HepG2 (cell line): ENCODE data around the gene CFAP221. TPM values are rescaled to one million over a fixed set of nuclear protein-coding genes. Genes with fewer than 3 reads are reported as not detected.

Experiments used
- ATAC-seq: fragments of 200-7000 bp; cut with Tn5 transposase; 3 replicates; pipeline ENCODE4 v1.9.1; 2020; ENCODE audit warnings: mild to moderate bottlenecking, moderate library complexity
- BruUV-seq: library from RNA; stranded (reverse); fragments of 400-500 nt; replicated peaks from 2 replicates; lab custom pipeline; 2021; lab: Mats Ljungman, UMichigan
- CTCF ChIA-PET: fragments of 300-600 bp; formaldehyde crosslinking; extraction: SDS; loops from one replicate; lab custom pipeline; 2021; ENCODE audit warnings: low total read pairs, inconsistent platforms, low intra/inter-chr PET ratio; lab: Yijun Ruan, JAX
- POLR2A ChIA-PET: fragments of 350-600 bp; sonication (Branson Sonifier 250); formaldehyde crosslinking; loops from one replicate; lab custom pipeline; 2020; ENCODE audit warnings: antibody characterized with exemption, inconsistent platforms; lab: Yijun Ruan, JAX
- DNase-seq: peaks from one replicate; pipeline ENCODE4 v3.0.0-alpha.2; 2015; ENCODE audit warnings: low spot score
- FAIRE-seq: peaks from 3 replicates; lab custom pipeline; 2011; peaks lifted over from hg19 to GRCh38; lab: Jason Lieb, UNC
- H2AFZ ChIP-seq: one replicate; pipeline ENCODE4 v1.6.1; 2011; ENCODE audit warnings: low read length, inconsistent platforms
- H3K27ac ChIP-seq: fragments of 300-600 bp; 3 replicates; pipeline ENCODE4 v1.8.0; 2011; ENCODE audit warnings: mixed run types, mild to moderate bottlenecking, mixed read lengths, low read length, inconsistent platforms; ENCODE audit not compliant: insufficient read depth; ENCODE audit errors: extremely low read length
- H3K27me3 ChIP-seq, 2 experiments: fragments of 200-600 bp in 1 of 2; 2 replicates in 1 of 2; 3 replicates in 1 of 2; pipeline versions ENCODE4 v1.6.0 to v1.8.0; 2011; ENCODE audit warnings: low read length in 2 of 2, mild to moderate bottlenecking in 2 of 2, moderate library complexity in 2 of 2, inconsistent platforms in 1 of 2; ENCODE audit not compliant: insufficient read depth in 2 of 2, control insufficient read depth in 1 of 2
- H3K36me3 ChIP-seq, 2 experiments: fragments of 200-600 bp in 1 of 2; replicated peaks in 1 of 2; 2 replicates in 1 of 2; 3 replicates in 1 of 2; pipeline versions ENCODE4 v1.5.1 to v1.8.0; 2011; ENCODE audit warnings: low read length in 2 of 2, inconsistent platforms in 1 of 2; ENCODE audit not compliant: insufficient read depth in 2 of 2, control insufficient read depth in 1 of 2
- H3K4me1 ChIP-seq: 2 replicates; pipeline ENCODE4 v1.5.1; 2012; ENCODE audit warnings: low read length, inconsistent platforms; ENCODE audit not compliant: insufficient read depth
- H3K4me2 ChIP-seq: 2 replicates; pipeline ENCODE4 v1.6.0; 2011; ENCODE audit warnings: low read depth, low read length, inconsistent platforms
- H3K4me3 ChIP-seq, 3 experiments: fragments of 200-600 bp in 1 of 3; sonication (generic), shearing (Covaris generic) in 1 of 3; replicated peaks in 1 of 3; 2 replicates each; pipeline ENCODE4 v1.5.1; 2011 to 2016; ENCODE audit warnings: low read length in 3 of 3, inconsistent platforms in 2 of 3, low read depth in 2 of 3, mild to moderate bottlenecking in 2 of 3, control low read depth in 1 of 3, mixed read lengths in 1 of 3; ENCODE audit not compliant: insufficient read depth in 1 of 3
- H3K79me2 ChIP-seq: one replicate; pipeline ENCODE4 v1.6.1; 2011; ENCODE audit warnings: low read length, inconsistent platforms; ENCODE audit not compliant: insufficient read depth
- H3K9ac ChIP-seq: 2 replicates; pipeline ENCODE4 v1.6.0; 2011; ENCODE audit warnings: mild to moderate bottlenecking, low read depth, low read length, inconsistent platforms; ENCODE audit not compliant: insufficient read depth
- H3K9me3 ChIP-seq: 2 replicates; pipeline ENCODE4 v1.5.1; 2012; ENCODE audit warnings: mild to moderate bottlenecking, low read length
- H4K20me1 ChIP-seq: 2 replicates; pipeline ENCODE4 v1.6.0; 2011; ENCODE audit warnings: inconsistent platforms, mild to moderate bottlenecking, low read length, moderate library complexity; ENCODE audit not compliant: insufficient read depth
- BORCS8-MEF2B ChIP-seq: sonication (generic); formaldehyde crosslinking; IDR thresholded peaks from 2 replicates; pipeline ENCODE4 v1.8.0; 2022; ENCODE audit warnings: mild to moderate bottlenecking, missing genetic modification reagents
- HES4 ChIP-seq: sonication (generic); formaldehyde crosslinking; IDR thresholded peaks from 2 replicates; pipeline ENCODE4 v1.9.0; 2021; ENCODE audit warnings: mild to moderate bottlenecking, missing genetic modification reagents, borderline replicate concordance
- TFE3 ChIP-seq: IDR thresholded peaks from 2 replicates; pipeline ENCODE4 v1.6.1; 2016
- ZFP41 ChIP-seq: sonication (generic); formaldehyde crosslinking; IDR thresholded peaks from 2 replicates; pipeline ENCODE4 v1.4.0; 2020; ENCODE audit warnings: mild to moderate bottlenecking, missing genetic modification reagents, borderline replicate concordance
- ZNF280D ChIP-seq: sonication (generic); formaldehyde crosslinking; IDR thresholded peaks from 2 replicates; pipeline ENCODE4 v1.5.1; 2020; ENCODE audit warnings: mild to moderate bottlenecking, missing genetic modification reagents
- WGBS: methylation state at CpG from one replicate; pipeline ENCODE4 v1.1.6; 2017; ENCODE audit warnings: low lambda C conversion rate; 5-methylcytosine and 5-hydroxymethylcytosine counted together
- in situ Hi-C: cut with HindIII; loops from 2 replicates; pipeline ENCODE4 v1.10.0; 2017; ENCODE audit warnings: low pct_unique_long_range_greater_than_20kb; ENCODE audit not compliant: extremely low pct_ligation_motif_present
- intact Hi-C: fragments of 100-400 bp; cut with micrococcal nuclease; formaldehyde crosslinking; loops from one replicate; pipeline ENCODE4 v1.10.0; 2022; ENCODE audit not compliant: unreplicated experiment
- polyA plus RNA-seq, 8 experiments: library from polyadenylated mRNA; depleted of rRNA in 3 of 8; stranded (reverse) in 7 of 8; unstranded in 1 of 8; fragments of >200 nt; fragmentation: Illumina TruSeq in 4 of 8; extraction: Trizol in 4 of 8; gene quantifications; 2 replicates each; pipeline versions ENCODE4 v1.2.1 to v1.2.3, GENCODE V29; 2011 to 2016; ENCODE audit warnings: low read depth in 4 of 8, missing spikeins in 1 of 8, mixed read lengths in 1 of 8; ENCODE audit not compliant: insufficient read depth in 1 of 8
- total RNA-seq, 5 experiments: library from RNA; depleted of rRNA; stranded (reverse); fragments of >200 nt; fragmentation: Illumina TruSeq; extraction: Trizol; gene quantifications; 2 replicates each; pipeline ENCODE4 v1.2.3, GENCODE V29; 2016; ENCODE audit warnings: low read depth in 1 of 5
- TF ChIP-seq, protein P1 (sequence below): sonication (generic); formaldehyde crosslinking; IDR thresholded peaks from 2 replicates; pipeline ENCODE4 v1.4.0; 2020; ENCODE audit warnings: missing genetic modification reagents
- TF ChIP-seq, protein P2 (sequence below): sonication (generic); formaldehyde crosslinking; IDR thresholded peaks from 2 replicates; pipeline ENCODE4 v1.5.0; 2020; ENCODE audit warnings: missing genetic modification reagents
- TF ChIP-seq, protein P3 (sequence below): sonication (generic); formaldehyde crosslinking; conservative IDR thresholded peaks from 2 replicates; pipeline ENCODE4 v1.4.0; 2020; ENCODE audit warnings: mild to moderate bottlenecking, missing genetic modification reagents, moderate library complexity

Gene CFAP221
- total and polyA plus RNA-seq, 2 of the 13 experiments (the other 11 are each of a cell fraction or from before 2014, with no cell fraction given) = not detected

GRCh38 chr2:119549241-119549640 lies 5.0 kb downstream of the CFAP221 start:
- BruUV-seq = no TSS peak
- ATAC-seq = no peak
- Histone ChIP-seq H4K20me1 (no peaks in the 10 kb centered on the region), H3K36me3 (no peaks in the 10 kb centered on the region)
- FAIRE-seq = no peak
- TF ChIP-seq, protein P1, sequence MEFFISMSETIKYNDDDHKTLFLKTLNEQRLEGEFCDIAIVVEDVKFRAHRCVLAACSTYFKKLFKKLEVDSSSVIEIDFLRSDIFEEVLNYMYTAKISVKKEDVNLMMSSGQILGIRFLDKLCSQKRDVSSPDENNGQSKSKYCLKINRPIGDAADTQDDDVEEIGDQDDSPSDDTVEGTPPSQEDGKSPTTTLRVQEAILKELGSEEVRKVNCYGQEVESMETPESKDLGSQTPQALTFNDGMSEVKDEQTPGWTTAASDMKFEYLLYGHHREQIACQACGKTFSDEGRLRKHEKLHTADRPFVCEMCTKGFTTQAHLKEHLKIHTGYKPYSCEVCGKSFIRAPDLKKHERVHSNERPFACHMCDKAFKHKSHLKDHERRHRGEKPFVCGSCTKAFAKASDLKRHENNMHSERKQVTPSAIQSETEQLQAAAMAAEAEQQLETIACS (CRISPR knock-in tag) = no peak
- TF ChIP-seq ZFP41 (CRISPR knock-in tag) = no peak
- no peak for TF ChIP-seq BORCS8-MEF2B (CRISPR knock-in tag)
- TF ChIP-seq, protein P2, sequence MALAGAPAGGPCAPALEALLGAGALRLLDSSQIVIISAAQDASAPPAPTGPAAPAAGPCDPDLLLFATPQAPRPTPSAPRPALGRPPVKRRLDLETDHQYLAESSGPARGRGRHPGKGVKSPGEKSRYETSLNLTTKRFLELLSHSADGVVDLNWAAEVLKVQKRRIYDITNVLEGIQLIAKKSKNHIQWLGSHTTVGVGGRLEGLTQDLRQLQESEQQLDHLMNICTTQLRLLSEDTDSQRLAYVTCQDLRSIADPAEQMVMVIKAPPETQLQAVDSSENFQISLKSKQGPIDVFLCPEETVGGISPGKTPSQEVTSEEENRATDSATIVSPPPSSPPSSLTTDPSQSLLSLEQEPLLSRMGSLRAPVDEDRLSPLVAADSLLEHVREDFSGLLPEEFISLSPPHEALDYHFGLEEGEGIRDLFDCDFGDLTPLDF (CRISPR knock-in tag) = no peak
- TF ChIP-seq HES4 = no peak
- TF ChIP-seq TFE3 (CRISPR knock-in tag) = no peak
- TF ChIP-seq ZNF280D (CRISPR knock-in tag) = no peak
- TF ChIP-seq, protein P3, sequence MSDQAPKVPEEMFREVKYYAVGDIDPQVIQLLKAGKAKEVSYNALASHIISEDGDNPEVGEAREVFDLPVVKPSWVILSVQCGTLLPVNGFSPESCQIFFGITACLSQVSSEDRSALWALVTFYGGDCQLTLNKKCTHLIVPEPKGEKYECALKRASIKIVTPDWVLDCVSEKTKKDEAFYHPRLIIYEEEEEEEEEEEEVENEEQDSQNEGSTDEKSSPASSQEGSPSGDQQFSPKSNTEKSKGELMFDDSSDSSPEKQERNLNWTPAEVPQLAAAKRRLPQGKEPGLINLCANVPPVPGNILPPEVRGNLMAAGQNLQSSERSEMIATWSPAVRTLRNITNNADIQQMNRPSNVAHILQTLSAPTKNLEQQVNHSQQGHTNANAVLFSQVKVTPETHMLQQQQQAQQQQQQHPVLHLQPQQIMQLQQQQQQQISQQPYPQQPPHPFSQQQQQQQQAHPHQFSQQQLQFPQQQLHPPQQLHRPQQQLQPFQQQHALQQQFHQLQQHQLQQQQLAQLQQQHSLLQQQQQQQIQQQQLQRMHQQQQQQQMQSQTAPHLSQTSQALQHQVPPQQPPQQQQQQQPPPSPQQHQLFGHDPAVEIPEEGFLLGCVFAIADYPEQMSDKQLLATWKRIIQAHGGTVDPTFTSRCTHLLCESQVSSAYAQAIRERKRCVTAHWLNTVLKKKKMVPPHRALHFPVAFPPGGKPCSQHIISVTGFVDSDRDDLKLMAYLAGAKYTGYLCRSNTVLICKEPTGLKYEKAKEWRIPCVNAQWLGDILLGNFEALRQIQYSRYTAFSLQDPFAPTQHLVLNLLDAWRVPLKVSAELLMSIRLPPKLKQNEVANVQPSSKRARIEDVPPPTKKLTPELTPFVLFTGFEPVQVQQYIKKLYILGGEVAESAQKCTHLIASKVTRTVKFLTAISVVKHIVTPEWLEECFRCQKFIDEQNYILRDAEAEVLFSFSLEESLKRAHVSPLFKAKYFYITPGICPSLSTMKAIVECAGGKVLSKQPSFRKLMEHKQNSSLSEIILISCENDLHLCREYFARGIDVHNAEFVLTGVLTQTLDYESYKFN (CRISPR knock-in tag) = no peak
- TF ChIP-seq, all 625 proteins: peak for 0
- Histone ChIP-seq H3K9ac (no peak overlapping the region), H3K79me2 (no peaks in the 10 kb centered on the region), H3K4me2 (no peak overlapping the region), H2AFZ (no peak overlapping the region), H3K4me3 (no peak overlapping the region), H3K9me3 (no peaks in the 10 kb centered on the region), H3K4me1 (peaks cover 21% of the 10 kb centered on the region), H3K27ac (no peak overlapping the region), H3K27me3 (peaks cover 2 to 28% of the 10 kb centered on the region in 2 experiments; a peak in 3 of 5 replicates)
- intact Hi-C loops = no loop called here
- ChIA-PET CTCF (no interaction called here), POLR2A (no interaction called here)
- in situ Hi-C loops = no loop called here
- DNase-seq = no peak
- WGBS = 9% methylated on average over 1 of the region's 1 CpG
